HG02759 (cell line): ENCODE results near the gene GSTO1.
"Not testable (repeated sequence)": the region's sequence is repeated elsewhere in the genome, so short reads cannot be mapped to it uniquely, and the experiment has no call there.

Experiments used
- ATAC-seq: cut with Tn5 transposase; IDR thresholded peaks from one replicate; pipeline ENCODE4 v1.9.1; 2021; ENCODE audit warnings: mild to moderate bottlenecking, moderate library complexity; ENCODE audit not compliant: unreplicated experiment

GSTO1 gene

GRCh38 chr10:104254493-104255310 is at the start of gene GSTO1:
GSTO1 (plus strand) TSS chr10:104254892; CDS start chr10:104254929, 37 bp downstream.
- peak; percentile 82 for ATAC-seq

- ATAC-seq = no peak
Measured at GRCh38 chr10:104208730-104209129, 46.0 kb upstream of the GSTO1 start.

GRCh38 chr10:104209575-104210198 is 45.0 kb upstream of the GSTO1 start:
- ATAC-seq = no peak

GRCh38 chr10:104216631-104217030 is 38.1 kb upstream of the GSTO1 start:
- no peak for ATAC-seq

GRCh38 chr10:104218751-104219150 is 35.9 kb upstream of the GSTO1 start:
- ATAC-seq = no peak

- no peak for ATAC-seq
Measured at GRCh38 chr10:104220522-104220921, 34.2 kb upstream of the GSTO1 start.

- ATAC-seq = no peak
Measured at GRCh38 chr10:104223304-104223703, 31.4 kb upstream of the GSTO1 start.

GRCh38 chr10:104230490-104230889 is 24.2 kb upstream of the GSTO1 start:
- no peak for ATAC-seq

GRCh38 chr10:104231784-104232612 is 22.7 kb upstream of the GSTO1 start, which contains the start of gene CFAP43:
CFAP43 (minus strand) TSS chr10:104232364; CDS start chr10:104232246, 118 bp downstream.
- ATAC-seq = peak; percentile 100

- ATAC-seq = peak; percentile 20
Measured at GRCh38 chr10:104232613-104233102, 22.0 kb upstream of the GSTO1 start.

GRCh38 chr10:104233817-104234216 is 20.9 kb upstream of the GSTO1 start:
- no peak for ATAC-seq

- no peak for ATAC-seq
Measured at GRCh38 chr10:104234934-104235333, 19.8 kb upstream of the GSTO1 start.

- no peak for ATAC-seq
Measured at GRCh38 chr10:104235801-104236200, 18.9 kb upstream of the GSTO1 start.

- no peak for ATAC-seq
Measured at GRCh38 chr10:104240078-104240477, 14.6 kb upstream of the GSTO1 start.

- ATAC-seq = no peak
Measured at GRCh38 chr10:104242545-104242944, 12.1 kb upstream of the GSTO1 start.

- ATAC-seq = not testable (repeated sequence)
Measured at GRCh38 chr10:104243009-104243408, 11.7 kb upstream of the GSTO1 start.

- ATAC-seq = no peak
Measured at GRCh38 chr10:104243512-104243911, 11.2 kb upstream of the GSTO1 start.

GRCh38 chr10:104245066-104245632 is 9.5 kb upstream of the GSTO1 start:
- ATAC-seq = no peak

GRCh38 chr10:104246976-104247375 is 7.7 kb upstream of the GSTO1 start:
- ATAC-seq = no peak

- no peak for ATAC-seq
Measured at GRCh38 chr10:104247513-104248146, 7.1 kb upstream of the GSTO1 start.
